Epithelial cell of esophagus (primary cell): ENCODE results near the gene MAD1L1.

ENCODE experiments used
- DNase-seq: peaks from one replicate; pipeline ENCODE4 v3.0.0; 2010; ENCODE audit warnings: low read depth
- H3K4me3 ChIP-seq: 2 replicates; pipeline ENCODE4 v1.5.1; 2011; ENCODE audit warnings: mild to moderate bottlenecking, low read length, control low read depth
- TF ChIP-seq, protein P1 (sequence below): IDR thresholded peaks from 2 replicates; pipeline ENCODE4 v1.5.1; 2011; ENCODE audit warnings: low read depth, mild to moderate bottlenecking, low read length, control low read depth, inconsistent platforms; ENCODE audit not compliant: insufficient read depth; ENCODE audit errors: missing control alignments

Gene MAD1L1

DNA sequence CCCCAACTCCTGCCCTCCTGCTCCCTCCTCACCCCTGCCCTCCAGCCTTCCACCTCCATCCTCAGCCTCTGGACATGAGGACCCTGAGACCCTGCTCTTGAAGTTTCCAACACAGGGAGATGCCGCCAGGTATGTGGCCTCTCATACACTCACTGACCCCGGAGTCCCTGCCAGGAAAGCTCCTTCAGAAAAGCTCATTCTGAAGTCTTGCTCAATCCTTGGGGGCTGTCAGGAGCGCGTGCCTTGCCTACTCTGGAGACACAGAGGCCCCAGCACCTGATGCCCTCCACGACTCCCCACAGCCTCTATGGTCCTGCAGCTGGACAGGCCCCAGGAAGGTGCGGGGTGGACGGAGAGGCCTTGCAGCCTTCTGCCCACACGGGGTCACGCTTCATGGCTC, 20.3 kb upstream of the MAD1L1 start:
- no peak overlapping the region for H3K4me3 ChIP-seq
- TF ChIP-seq, protein P1, sequence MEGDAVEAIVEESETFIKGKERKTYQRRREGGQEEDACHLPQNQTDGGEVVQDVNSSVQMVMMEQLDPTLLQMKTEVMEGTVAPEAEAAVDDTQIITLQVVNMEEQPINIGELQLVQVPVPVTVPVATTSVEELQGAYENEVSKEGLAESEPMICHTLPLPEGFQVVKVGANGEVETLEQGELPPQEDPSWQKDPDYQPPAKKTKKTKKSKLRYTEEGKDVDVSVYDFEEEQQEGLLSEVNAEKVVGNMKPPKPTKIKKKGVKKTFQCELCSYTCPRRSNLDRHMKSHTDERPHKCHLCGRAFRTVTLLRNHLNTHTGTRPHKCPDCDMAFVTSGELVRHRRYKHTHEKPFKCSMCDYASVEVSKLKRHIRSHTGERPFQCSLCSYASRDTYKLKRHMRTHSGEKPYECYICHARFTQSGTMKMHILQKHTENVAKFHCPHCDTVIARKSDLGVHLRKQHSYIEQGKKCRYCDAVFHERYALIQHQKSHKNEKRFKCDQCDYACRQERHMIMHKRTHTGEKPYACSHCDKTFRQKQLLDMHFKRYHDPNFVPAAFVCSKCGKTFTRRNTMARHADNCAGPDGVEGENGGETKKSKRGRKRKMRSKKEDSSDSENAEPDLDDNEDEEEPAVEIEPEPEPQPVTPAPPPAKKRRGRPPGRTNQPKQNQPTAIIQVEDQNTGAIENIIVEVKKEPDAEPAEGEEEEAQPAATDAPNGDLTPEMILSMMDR, result no peak
- DNase-seq, result no peak

GRCh38 chr7:2251841-2252771, 19.4 kb upstream of the MAD1L1 start:
- no peak overlapping the region for H3K4me3 ChIP-seq
- TF ChIP-seq, protein P1, result no peak
- no peak for DNase-seq

DNA sequence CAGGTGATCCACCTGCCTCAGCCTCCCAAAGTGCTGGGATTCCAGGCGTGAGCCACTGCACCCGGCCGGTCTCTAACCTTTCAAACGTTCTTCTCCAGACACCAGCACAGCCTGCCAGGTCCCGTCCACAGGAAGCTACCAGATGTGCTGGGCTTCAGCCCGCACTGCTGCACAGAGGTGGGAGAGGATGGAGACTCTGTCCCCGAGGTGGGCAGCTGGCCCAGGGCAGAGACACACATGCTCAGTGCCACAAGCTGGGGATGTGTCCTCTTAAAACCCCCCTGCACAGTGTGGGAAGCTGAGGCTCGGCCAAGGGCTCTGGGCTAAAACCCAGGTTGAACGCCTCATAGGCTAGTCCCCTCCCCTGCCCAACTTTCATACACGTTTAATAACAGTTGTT, 18.6 kb upstream of the MAD1L1 start:
- TF ChIP-seq, protein P1, result no peak
- no peak overlapping the region for H3K4me3 ChIP-seq
- no peak for DNase-seq

DNA sequence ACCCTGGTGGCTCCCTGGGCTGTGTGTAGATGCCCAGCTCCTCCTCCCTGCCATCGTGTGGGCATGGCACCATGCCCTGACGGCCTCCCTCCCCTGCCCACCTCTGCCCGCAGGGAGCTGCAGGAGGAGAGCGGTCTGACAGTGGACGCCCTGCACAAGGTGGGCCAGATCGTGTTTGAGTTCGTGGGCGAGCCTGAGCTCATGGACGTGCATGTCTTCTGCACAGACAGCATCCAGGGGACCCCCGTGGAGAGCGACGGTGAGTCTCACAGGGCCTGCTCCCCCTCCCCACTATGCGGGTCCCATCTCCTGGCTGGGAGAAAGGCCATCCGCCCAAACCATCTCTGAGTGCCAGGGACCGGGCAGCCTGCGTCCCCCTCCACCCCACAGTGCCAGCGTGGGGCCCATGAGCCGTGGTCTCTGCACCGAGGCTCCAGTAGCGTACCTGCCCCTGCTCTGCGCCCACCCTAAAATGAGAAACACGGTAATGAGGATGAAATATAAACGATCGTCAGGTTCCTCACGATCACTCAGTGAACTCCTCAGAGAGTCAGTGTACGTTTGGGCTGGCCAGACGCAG, 17.1 kb upstream of the MAD1L1 start:
- H3K4me3 ChIP-seq, result no peak overlapping the region
- DNase-seq, result no peak
- TF ChIP-seq, protein P1, result no peak

DNA sequence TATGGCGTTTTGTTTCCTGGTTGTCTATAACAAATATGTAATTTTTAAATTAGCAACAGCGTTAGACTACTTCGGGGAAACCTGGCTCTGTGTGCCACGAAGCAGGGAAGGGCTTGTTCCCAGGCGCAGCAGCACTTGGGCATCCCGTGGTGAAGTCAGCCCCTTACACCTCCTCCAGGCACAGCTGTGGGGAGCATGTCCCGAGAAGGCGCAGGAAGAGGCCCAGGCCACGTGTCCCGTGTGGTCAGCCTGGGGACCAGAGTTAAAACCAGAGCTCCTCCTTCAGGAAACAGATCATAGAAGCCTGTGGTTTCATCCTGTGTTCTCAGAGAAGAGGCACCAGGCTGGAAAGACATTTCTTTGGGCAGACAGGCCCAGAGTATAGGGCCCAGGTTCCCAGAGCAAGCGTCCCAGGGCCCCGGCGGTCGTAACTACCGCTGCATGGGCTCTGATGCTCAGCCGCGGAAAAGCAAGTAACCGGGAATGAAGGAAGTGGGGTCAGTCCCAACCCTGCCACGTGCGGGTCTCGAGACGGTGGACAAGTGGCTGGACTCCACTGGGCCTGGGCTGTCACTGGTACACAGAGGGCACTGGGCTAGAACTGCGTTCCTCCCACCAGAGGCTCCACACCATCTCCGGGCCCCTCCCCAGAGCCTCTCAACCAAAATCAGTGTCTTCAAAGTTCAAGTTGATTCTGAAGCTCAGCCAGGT, 16.4 kb upstream of the MAD1L1 start:
- DNase-seq, result peak; percentile 67
- H3K4me3 ChIP-seq, result no peak overlapping the region

GRCh38 chr7:2247141-2247995, 14.6 kb upstream of the MAD1L1 start:
- no peak for DNase-seq
- no peak overlapping the region for H3K4me3 ChIP-seq
- TF ChIP-seq, protein P1, result peak; percentile 67

More for the DNA sequence above, 16.4 kb upstream of the MAD1L1 start:
- TF ChIP-seq, protein P1, result no peak
